GM19455 (cell line): Measurements from ENCODE around the gene R3HCC1L.
A peak's percentile ranks its signal among the peaks of the same experiment; 100 is the strongest.

ENCODE experiments used
- ATAC-seq: cut with Tn5 transposase; IDR thresholded peaks from one replicate; pipeline ENCODE4 v1.9.1; 2021; ENCODE audit not compliant: unreplicated experiment

Gene R3HCC1L

DNA sequence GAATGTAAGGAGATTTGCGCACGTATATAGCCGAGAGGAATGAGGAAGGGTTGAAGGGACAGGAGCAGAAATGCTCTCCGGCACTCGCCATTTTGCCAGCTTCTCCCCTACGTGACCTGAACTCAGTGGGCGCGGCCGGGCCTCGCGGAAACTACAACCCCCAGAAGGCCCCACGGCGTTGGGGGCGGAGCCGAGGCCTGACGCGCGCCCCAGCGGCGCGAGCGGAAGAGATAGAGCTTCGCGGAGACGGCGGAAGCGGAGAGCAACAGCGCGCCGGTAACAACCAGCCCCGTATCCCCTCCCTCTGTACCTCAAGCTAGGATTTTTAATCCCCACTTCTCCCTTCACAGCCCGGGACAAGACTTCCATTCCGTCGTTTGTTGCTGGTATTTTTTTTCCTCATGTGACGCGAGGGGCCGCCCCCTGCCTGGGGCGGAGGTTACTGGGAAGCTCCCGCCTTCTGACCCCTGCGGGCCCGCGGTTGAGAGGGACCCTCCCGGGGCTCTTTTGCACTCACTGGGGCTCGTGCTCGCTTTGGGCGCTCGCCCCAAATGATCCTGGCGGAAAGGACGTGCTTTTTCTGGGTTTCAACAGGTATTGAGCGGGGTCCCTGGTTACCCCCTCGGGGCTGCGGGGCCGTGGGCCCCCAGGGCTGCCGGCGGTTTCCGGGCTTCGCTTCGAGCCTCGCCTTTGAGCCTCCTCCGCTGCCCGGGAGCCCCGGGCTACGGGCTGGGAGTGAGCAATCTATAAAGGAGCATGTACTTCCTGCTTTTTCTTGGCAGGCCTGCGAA, at the start of gene R3HCC1L:
TSS of gene R3HCC1L (plus strand) at position 227 of the 791 bp plus-strand sequence. CDS start 73,458 bp downstream, outside the sequence.
- ATAC-seq, result peak; percentile 92

DNA sequence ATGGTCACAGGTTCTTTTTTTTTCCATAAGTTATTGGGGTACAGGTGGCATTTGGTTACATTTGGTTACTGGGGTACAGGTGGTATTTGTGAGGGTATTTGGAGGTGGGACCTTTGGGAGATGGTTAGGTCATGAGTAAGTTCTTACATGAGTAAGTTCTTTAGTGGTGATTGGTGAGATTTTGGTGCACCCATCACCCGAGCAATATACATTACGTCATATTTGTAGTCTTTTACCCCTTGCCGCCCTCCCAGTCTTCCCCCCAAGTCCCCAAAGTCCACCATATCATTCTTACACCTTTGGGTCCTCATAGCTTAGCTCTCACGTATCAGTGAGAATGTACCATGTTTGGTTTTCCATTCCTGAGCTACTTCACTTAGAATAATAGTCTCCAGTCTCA, 49.2 kb upstream of the R3HCC1L start:
- ATAC-seq, result no peak

DNA sequence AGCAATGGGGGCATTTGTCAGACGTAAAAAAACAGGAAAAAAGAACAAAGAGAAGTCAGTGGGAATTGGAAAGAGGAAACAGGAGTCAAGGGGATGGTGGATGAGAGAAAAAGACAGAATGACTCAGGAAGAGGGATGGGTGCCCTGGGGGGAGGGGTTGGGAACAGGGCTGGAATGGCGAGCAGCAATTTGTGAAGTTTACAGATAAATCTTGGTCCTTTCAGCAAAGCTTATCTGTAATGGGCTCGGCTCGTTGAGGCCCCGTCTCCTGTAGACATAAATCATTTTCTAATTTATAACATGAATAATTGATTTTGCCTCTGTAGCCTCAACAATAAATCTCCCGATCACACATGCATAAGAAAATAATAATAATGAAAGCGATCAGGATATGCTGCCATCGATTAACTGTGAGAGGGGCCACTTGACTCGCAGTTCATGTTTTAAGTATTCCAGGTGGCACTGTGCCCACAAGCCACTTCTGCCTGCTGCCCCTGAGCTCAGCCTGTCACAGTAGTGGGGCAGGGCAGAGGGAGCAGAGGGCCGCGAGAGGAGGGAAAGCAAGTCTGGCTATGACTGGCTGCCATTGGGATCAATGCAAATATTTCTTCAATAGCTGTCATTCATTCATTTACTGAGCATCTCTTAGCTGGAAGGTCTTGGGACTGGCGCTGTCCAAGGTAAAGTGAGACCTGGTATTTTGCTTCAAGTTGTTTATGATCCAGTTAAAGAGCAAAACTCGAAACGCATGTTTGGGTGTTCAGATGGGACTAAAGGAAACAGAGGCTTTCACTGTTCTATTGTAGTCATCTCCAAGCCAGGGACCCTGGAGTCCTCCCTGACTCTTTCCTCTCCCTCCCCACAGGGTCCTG, 47.4 kb upstream of the R3HCC1L start:
- no peak for ATAC-seq

DNA sequence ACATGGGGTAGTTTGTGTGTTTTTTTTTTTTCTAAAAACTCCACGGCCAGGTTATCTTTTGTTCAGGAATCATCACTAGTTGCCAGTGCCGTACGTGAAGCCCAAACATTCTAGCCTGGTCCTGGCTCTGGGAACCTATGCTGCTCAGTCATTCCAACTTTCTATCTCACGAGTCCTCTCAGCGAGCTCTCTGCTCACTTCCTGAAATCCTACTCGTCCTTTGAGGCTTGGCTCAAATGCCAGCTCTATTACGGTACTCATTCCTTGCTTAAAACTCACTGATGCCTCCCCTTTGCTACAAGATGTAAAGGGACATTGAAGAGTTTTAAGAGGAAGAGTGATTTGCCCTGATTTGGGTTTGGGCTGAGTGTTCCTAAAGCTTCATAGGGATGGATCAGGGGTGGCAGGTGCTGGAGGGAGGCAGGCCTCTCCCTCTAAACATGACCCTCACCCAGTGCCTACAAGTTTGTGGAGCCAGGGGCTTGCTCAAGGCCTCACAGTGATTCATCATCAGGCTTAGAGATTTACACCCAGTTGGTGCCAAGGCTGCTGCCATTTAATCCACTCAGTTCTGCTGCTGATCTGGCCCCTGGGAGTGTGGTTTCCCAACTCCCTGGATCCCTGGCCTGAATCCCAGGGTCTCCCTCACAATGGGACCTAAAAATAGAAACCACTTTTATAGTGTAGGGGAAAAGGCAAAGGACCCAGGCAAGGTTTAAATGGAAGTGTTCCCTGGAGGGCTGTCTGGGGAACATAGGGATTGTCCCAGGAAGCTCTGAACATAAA, 46.1 kb upstream of the R3HCC1L start:
- ATAC-seq, result no peak

DNA sequence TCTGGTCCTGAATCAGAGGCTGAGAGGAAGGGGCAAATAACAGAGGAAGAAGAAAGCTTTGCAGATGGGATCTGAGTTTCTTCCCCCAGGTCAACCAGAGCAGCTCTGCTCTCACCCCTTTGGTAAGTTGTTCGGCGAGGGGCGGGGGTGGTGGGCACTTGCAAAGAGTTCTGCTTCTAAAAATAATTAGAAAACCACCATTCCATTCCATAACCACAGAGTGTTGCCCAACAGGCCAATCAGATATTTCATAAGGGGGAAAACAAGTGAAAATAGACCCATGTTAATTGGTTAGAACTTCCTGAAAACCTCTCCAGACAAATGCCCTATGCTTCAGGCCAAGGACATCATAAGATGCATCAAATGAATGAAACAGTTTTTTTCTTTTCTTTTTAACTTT, 43.6 kb upstream of the R3HCC1L start:
- no peak for ATAC-seq

DNA sequence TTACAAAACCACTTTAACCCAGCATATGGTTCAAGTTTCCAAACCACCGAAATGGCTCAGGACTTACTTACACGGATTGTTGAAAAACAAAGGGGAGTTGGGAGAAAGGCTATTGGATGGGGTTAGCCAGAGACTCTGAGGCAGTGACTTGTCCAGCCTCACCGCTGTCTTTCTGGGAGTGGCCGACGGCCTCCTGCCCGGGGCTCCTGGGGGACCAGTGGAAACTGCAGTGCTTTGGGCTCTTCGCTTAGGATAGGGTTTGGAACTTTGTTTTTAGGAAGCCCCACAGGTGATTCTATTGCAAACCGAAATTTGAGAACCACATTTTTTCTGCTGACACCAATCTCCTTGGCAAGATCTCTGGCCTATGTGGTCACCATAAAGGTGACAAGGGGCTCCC, 38.1 kb upstream of the R3HCC1L start:
- ATAC-seq, result no peak

DNA sequence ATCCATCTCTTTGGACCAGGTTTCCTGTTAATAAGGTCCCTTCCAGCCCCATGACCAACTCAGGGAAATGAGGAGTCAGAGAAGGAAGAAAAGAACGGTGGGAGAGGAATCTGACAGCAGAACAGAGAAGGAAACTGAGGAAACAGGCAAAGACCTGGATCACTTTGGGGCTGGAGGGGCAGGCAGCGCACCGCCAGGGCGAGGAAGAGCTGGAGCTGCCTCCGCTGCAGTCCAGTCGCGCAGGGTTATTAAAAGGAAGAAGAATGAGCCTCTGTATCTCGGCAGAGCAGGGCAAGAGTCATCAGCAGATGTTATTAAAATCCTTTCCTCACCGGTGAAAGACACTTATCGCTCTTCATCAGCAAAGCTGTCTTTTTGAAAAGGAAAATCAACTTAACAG, 37.7 kb upstream of the R3HCC1L start:
- no peak for ATAC-seq

DNA sequence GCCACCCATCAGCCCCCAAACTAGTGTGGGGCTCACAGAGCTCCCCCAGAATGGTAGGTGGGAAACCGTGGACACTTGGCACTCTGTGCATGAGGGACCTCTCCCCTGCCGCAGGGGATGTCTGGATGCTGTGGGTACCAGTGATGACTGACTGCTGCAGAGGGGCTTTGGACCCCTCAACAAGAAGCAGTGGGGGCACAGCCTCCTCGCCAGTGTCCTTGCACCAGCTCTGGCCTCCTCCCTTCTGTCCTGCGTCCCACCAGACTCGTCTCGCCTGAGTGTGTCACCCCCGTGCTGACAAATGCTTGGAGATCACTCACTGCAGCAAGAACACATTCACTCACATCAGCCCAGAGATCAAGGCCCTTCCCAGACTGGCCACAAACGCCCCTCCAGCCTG, 37.3 kb upstream of the R3HCC1L start:
- ATAC-seq, result no peak

DNA sequence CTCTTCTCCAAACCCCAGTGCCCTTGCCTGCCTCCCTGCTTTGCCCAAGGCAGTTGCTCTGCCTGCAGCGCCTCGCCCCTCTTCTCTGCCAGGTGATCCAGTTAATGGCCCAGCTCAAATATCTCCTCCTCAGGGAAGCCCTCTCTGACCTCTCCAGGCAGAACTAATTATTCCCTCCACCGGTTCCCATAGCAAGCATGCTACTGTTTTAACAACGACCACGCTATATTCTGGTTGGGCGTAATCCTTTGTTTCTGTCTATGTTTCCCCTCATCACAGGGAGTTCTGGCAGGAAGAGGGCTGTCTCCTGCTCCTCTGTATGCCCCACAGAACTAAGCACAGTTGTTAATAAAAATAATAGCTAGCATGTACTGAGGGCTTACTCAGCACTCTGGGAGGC, 36.8 kb upstream of the R3HCC1L start:
- ATAC-seq, result no peak

DNA sequence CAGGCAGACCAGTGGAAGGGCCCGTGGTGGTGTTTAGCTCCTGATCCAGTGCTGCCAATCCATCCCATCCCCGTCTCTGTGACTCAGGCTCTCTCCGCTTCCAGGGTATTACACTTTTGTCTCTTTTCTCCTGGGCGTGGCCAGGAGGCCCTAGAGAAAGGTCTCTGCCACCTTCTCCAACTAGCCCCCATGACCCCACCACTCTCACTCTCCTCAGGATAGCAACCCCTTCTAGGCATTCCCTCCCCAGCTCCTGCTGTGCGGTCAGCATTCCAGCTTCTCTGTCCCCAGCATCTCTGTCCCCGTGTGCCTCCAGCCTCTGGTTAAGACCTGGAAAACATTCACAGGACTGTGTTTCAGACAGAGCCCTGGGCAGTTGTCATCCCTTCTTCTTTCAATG, 36.2 kb upstream of the R3HCC1L start:
- no peak for ATAC-seq

DNA sequence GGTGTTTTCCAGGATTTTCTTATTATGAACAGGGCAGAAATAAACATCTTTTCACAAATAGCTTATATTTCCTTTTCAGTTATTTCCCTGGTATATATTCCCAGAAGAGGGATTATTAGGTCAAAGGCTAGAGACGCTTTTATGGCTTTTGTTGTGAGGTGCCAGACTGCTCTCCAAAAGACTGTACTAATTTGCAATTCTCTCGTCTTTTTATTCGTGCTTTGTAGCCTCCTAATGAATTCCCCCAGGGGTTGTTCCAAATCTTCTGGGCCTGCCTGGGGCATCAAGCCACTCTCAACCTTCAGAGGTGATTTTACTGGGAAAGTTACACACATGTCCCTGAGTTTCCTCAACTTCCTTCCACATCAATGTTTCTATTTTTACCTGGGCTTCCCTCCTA, 34.0 kb upstream of the R3HCC1L start:
- no peak for ATAC-seq

DNA sequence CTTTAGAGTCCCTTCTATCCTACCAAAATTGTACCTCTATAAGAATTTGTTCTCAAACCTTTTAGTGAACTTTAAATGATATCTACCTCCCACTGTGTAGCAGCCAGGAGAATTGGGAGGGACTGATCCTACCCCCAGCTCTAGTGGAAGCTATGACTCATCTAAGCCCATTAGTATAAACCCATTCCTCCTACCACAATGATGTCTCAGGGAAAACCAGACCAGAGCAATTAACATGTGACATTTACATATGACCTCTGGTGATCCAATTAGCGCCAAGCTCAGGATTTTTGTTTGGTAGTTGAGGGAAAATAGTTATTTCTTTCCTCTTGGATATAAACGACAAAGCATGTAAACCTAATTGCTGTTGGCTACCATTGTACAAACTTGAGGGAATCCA, 33.1 kb upstream of the R3HCC1L start:
- no peak for ATAC-seq

DNA sequence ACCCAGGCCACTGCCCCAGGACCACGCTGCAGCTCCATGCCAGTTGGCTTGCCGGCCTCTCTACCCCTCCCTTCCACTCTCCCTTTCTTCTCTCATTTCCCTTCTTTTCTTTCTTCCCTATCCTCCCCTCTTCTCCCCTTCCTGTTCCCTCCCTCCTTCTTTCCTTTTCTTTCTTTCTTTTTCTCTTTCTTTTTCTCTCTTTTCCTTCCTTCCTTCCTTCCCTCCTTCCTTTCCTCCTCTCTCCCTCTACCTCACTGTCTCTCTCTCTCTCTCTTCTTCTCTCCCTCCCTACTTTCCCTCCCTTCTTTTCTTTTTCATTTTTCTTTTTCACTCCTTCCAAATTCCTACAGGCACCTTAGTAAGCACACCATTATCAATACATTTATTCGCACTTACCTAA, 30.3 kb upstream of the R3HCC1L start:
- ATAC-seq, result no peak

DNA sequence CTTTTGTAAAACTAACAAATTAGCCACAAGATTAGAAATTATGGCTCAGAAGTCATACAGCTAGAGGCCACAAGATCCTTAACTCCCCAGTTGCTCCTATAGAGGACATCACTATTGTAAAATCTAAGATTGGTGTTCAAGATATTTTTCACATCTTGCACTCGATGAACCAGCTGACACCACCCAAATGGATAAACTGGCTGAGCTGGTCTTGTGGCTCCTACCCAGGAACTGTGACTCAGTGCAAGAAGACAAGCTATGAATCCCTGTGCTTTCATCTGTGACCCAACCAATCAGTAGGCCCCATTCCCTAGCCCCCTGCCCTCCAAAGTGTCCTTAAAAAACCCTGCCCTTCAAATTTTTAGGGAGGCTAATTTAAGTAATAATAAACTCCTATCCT, 27.9 kb upstream of the R3HCC1L start:
- no peak for ATAC-seq

DNA sequence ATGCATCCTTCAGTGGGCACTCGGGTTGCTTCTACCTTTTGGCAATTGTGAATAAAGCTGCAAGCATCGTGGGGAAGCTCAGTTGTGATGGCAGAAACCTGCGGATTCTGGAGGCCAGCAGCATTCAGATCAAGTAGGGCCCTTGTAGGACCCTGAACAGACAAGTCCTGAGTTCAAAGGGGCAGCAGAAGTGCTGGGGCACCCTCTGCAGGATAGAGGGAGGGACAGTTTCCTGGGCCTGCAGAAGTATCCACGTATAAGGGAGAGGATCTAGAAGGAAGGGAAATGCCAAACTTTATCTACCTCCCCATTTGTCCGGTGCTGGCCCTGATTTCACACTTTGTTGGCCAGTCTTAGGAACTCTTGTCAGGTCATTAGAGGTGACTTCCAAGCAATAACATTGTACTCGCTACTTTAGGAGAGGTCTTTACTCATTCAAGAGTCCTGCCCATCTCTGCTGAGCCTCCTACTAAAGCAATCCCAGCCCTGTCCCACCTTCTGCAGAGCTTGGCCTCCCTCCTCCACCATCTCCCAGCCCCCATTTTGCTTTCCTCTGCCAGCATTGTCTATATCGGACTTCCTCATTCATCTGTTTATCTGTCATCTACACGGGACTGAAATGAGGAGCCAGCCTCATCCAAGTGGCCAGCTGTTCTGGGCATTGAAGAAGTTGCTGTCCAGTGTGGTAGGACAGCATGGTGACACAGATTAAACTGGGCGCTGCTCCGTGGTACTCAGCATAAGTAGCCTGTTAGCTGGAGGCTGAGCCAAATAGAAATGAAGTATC, 26.6 kb upstream of the R3HCC1L start:
- no peak for ATAC-seq

DNA sequence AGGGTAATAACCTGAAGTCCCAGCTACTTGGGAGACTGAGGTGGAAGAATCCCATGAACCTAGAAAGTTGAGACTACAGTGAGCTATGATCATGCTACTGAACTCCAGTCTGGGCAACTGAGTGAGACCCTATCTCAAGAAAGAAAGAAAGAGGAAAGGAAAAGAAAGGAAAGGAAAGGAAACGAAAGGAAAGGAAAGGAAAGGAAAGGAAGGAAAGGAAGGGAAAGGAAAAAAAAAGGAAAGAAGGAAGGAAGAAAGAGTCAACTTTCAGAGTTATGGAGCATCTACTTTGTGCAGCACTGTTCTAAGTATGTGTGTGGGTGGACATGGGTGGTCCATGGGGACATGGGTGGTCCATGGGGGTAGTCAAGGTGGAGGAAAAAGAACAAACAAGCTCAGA, 24.1 kb upstream of the R3HCC1L start:
- no peak for ATAC-seq

DNA sequence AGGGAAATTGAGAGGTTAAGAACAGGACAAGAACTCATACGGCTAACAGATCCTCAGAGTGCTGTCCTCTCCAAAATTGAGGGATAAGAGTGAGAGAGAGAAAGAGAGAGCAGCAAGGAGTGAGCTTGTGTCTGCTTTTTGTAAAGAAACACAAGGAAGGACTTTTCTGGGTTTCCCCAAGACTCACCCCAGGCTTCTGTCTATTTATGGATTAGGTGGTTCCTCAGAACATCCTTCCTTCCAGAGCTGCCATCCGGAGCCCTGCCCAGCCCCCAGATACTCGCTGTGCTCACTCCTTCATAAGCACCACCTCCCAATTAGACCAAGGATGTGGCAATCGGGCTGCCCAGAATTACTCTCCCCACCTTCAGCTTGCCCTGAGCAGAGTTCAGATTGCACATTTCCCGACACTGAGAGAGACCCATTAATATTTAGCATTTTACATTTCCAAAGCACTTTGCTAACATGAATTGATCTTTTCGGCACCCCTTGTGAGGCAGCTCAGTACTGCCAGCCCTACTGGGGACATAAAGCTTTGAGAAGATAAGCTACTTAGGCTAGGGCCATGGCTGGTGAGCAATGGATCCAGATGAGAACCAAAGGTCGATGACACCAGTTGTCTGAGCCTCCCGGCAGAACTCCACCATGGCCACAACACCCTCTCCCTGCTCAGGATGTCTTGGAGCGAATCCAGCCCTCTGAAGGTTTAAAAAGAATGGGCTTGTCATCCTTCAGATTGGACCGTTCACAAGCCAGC, 19.2 kb upstream of the R3HCC1L start:
- ATAC-seq, result no peak

DNA sequence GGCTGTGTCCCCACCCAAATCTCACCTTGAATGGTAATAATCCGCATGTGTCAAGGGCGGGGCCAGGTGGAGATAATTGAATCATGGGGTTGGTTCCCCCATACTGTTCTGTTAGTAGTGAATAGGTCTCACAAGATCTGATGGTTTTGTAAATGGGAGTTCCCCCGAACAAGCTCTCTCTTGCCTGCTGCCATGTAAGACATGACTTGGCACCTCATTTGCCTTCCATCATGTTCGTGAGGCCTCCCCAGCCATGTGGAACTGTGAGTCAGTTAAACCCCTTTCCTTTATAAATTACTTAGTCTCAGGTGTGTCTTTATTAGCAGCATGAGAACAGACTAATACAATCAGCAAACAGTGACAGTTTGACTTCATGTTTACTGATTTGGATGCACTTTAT, 14.6 kb upstream of the R3HCC1L start:
- ATAC-seq, result no peak

DNA sequence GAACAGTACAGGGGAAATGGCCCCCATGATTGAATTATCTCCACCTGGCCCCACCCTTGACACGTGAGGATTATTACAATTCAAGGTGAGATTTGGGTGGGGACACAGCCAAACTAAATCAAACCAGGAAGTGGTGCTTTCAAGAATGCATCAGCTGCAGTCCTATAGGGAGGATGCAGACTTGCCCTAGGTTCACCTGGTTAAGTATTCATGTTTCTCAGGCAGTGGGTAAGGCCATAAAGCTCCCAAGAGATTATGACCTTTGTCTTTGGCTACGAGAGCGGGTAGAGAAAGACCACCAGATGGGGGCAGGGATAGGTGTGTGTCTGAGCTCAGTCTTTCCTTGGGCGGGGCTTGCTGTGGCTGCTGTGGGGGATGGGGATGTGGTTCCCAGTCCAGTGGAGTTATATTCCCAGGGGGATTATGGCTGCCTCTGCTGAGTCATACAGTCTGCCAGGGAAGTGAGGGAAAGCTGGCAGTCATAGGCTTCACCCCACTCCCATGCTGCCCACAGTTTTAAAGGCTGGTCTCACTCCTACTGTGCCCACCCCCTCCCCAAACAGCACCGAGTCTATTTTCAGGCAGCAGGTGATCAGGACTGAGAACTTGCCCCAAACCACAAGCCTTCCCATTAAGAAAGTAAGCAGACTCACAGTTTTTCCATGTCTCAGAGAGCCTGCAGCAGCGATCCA, 8.4 kb upstream of the R3HCC1L start:
- no peak for ATAC-seq
